ENCODE data around the gene CCNK.

CCNK gene

DNA sequence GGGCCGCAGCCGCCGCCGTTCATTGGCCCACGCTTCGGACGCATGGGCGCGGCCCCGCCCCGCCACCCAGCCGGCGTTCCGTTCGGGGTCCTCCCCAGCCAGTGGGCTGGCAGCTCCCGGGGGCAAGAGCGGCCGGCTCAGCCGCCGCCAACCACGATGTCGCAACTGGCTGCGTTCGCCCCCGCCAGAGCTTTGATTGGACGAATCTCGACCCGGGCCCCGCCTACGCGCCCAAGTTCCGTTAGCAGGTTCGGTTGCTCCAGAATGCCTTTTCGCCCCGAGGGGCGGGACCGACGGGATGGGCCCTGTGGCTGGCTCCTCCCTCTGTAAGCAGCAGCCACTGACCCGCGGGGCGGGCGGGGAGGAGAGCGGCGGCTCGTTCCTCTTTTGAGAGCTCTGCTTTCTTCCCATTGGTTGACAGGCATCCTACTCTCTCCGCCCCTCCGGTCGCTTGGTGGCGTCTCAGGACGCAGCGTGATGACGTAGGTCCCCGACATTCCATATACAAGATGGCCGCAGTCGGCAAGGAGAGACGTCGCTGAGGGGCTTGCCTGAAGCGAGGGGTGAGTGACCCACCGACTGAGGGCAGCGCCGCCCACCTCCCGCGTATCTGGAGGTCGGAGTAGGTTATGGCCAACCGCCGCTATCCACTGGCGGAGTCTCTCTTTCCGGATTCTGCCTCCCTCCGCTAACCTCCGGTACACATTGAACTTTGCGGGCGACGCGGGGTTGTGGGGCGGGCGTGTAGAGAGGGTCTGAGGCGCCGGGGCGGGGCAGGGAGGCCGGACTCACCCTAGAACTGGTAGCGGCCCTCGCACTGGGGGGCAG lies at the start of gene CCNK:
TSS of gene CCNK (plus strand) at position 493 of the 828 bp plus-strand sequence. CDS start 11,269 bp downstream, outside the sequence.
- DNase-seq (ENCODE audit: low spot score), result peak; percentile 99

DNA sequence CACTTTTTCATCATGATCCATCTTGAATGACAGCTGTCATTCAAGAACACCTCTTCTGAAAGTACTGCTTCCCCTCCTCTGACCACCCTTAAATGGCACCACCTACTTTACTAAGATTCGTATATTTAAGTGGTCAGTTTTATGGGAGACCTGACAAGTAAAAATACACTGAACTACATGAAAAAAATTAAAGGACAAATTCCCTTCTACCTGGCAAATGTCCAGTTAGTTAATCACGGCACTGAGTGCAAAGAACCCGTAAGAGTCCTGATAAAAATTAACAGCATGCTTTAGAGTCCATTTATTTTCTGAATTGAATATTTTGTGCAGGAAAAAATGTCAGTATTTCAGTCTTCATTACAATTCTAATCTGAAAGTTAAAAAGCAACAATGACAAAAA lies 49.2 kb upstream of the CCNK start:
- DNase-seq (ENCODE audit: low spot score), result no peak

- no peak for DNase-seq (ENCODE audit: low spot score)
Observed at GRCh38 chr14:99432485-99432884, 48.7 kb upstream of the CCNK start.

- DNase-seq (ENCODE audit: low spot score), result no peak
Observed at GRCh38 chr14:99435327-99435726, 45.9 kb upstream of the CCNK start.

- no peak for DNase-seq (ENCODE audit: low spot score)
Observed at GRCh38 chr14:99436247-99437180, 44.7 kb upstream of the CCNK start.

GRCh38 chr14:99437706-99438105 lies 43.5 kb upstream of the CCNK start:
- no peak for DNase-seq (ENCODE audit: low spot score)

DNA sequence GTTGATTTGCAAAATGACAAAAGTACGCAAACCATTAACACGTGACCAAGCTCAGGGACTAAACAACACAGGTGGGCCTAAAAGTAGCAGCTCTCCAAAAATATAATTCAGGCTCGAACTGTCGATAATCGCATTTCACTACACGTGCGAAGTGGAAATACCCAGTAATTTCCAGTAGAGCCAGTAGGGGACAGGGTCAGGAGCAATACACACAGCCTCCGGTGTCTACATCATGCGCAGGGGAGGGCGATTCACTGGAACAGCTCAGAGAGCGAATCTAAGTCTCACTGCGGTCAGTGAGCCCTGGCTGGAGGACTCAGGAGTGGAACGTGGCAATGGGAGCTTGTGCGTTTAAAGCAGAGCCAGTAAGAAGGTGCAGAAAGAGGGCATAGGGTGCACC lies 40.9 kb upstream of the CCNK start:
- DNase-seq (ENCODE audit: low spot score), result no peak

- DNase-seq (ENCODE audit: low spot score), result peak; percentile 55
Observed at GRCh38 chr14:99441157-99441870, 39.9 kb upstream of the CCNK start.

GRCh38 chr14:99441918-99442317 lies 39.3 kb upstream of the CCNK start:
- DNase-seq (ENCODE audit: low spot score), result no peak

DNA sequence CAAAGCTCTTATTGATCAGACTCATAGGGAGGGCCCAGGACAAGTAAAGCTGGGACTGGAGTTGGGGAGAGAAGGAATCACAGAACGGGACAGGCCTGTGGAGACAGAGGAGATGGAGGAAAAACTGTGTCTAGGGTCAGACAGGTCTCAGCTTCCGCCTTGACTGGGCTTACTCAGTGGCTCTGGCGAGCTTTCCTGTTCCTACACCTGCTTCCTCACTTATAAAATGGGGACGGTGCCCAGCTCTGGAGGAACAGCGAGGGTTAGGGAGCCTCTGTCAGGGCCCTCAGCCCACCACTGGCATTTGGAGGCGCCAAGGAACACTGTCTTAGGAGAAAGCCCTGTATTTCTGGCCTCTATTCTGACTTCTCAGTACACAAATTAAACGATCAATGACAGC lies 35.3 kb upstream of the CCNK start:
- DNase-seq (ENCODE audit: low spot score), result no peak

DNA sequence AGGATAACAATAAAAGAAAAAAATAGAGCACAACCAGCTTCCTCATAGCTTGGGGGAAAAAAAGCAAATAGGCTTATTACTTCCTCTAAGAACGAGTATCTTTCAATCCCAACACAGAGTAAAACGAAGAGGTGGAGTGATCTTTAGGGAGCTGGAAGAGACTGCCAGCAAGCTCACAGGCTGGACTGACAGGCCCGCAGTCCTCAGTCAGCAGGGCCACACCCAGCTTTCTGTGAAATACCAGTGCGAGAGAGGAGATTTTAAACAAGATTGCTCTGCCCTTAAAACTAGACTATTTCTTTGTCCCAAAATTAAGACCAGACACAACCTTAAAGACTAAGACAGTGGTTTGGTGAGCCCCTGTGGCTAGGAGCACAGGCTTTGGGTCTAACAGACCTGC lies 33.5 kb upstream of the CCNK start:
- DNase-seq (ENCODE audit: low spot score), result no peak

DNA sequence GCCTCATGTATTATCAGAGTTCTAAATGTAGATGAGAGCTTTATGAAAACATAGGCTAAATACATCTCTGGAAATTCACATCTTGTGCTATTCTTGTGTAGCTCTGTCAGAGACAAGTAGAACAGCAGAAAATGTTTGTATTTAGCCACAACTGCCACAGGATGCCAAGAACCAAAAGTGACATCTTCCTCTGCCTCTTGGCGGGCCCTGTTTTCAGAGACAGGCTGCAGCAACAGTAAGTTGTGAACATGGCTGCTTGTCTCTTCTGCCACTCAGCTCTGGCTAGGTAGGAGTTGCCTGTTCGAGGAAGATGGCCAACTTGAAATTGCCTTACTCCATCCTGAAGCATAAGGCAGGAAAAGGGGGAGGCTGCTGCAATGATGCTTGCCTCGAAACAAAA lies 30.9 kb upstream of the CCNK start:
- DNase-seq (ENCODE audit: low spot score), result no peak

- no peak for DNase-seq (ENCODE audit: low spot score)
Observed at GRCh38 chr14:99451234-99451633, 30.0 kb upstream of the CCNK start.

GRCh38 chr14:99452968-99453367 lies 28.2 kb upstream of the CCNK start:
- DNase-seq (ENCODE audit: low spot score), result no peak

GRCh38 chr14:99454246-99454645 lies 27.0 kb upstream of the CCNK start:
- DNase-seq (ENCODE audit: low spot score), result no peak

- DNase-seq (ENCODE audit: low spot score), result no peak
Observed at GRCh38 chr14:99459481-99460100, 21.6 kb upstream of the CCNK start.

- peak; percentile 35 for DNase-seq (ENCODE audit: low spot score)
Observed at GRCh38 chr14:99460793-99461192, 20.4 kb upstream of the CCNK start.

DNA sequence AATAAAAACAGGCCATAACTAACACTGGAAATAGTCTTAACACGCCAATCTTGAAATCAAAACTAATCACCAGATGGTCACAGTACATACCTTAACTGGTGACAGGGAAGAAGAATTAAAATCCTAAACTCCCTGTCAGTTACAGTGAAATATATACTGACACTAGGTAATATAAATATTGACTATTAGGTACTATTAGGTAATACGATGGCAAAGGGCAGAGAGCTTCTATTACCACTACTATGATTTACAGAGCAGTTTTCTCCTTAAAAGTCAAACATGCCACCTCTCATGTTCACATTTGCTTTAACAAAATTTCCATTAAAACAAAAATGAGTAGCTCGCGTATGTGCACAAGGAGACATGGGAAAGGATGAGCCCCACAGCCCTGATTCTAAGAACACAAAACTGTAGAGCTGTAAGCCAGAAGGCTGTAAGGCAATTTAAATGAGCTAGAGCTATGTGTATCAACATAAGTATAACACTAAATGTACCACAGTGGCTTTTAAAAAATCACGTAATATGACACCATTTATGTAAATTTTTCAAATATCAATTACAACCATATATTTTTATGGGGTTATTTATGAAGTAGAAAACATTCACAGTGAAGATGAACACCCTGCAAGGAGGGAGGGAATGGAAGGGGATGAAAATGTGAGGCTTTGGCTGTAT lies 19.7 kb upstream of the CCNK start:
- DNase-seq (ENCODE audit: low spot score), result no peak

- DNase-seq (ENCODE audit: low spot score), result no peak
Observed at GRCh38 chr14:99462210-99462609, 19.0 kb upstream of the CCNK start.

GRCh38 chr14:99463974-99464373 lies 17.2 kb upstream of the CCNK start:
- no peak for DNase-seq (ENCODE audit: low spot score)

DNA sequence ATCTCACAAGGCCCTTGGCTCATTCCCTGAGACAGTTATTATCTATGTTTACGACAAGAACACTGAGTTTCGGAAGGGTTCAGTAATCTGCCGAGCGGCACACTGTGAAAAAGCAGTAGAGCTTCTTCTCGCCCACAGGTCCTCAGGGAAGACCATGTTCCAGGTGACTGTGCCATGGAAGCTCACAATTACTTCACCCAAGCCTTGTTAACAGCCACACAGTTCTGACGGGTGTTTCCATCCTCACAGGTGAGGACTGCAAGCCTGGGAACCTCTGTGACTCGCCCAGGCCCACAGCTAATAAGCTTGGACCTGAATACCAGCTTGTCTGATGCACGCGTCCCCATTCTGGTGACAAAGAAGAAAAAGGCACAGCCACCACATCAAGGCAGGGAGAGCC lies 15.9 kb upstream of the CCNK start:
- DNase-seq (ENCODE audit: low spot score), result no peak

All from iPS-NIHi11 (cell line).